Superior temporal gyrus (tissue), 1 donor: ENCODE results near the gene GFOD1.

Experiments
- DNase-seq: peaks from one replicate; pipeline ENCODE4 v3.0.0-alpha.2; 2016; ENCODE audit errors: extremely low spot score

Gene GFOD1

GRCh38 chr6:13485923-13486562, 1.4 kb downstream of the GFOD1 start:
- DNase-seq = peak; percentile 62

- DNase-seq = peak; percentile 50
Observed at GRCh38 chr6:13485303-13485702, 2.1 kb downstream of the GFOD1 start.

GRCh38 chr6:13484827-13485226, 2.6 kb downstream of the GFOD1 start:
- peak; percentile 45 for DNase-seq

- DNase-seq = no peak
Observed at GRCh38 chr6:13484138-13484708, 3.2 kb downstream of the GFOD1 start.

- no peak for DNase-seq
Observed at GRCh38 chr6:13480631-13481501, 6.5 kb downstream of the GFOD1 start.

- no peak for DNase-seq
Observed at GRCh38 chr6:13479971-13480434, 7.4 kb downstream of the GFOD1 start.

GRCh38 chr6:13479206-13479800, 8.1 kb downstream of the GFOD1 start:
- no peak for DNase-seq

- DNase-seq = no peak
Observed at GRCh38 chr6:13478525-13478966, 8.9 kb downstream of the GFOD1 start.

- DNase-seq = no peak
Observed at GRCh38 chr6:13474787-13475186, 12.6 kb downstream of the GFOD1 start.

- DNase-seq = no peak
Observed at GRCh38 chr6:13474360-13474759, 13.0 kb downstream of the GFOD1 start.

GRCh38 chr6:13473768-13474165, 13.6 kb downstream of the GFOD1 start:
- DNase-seq = no peak

GRCh38 chr6:13472976-13473767, 14.2 kb downstream of the GFOD1 start:
- no peak for DNase-seq

GRCh38 chr6:13472099-13472498, 15.3 kb downstream of the GFOD1 start:
- no peak for DNase-seq

GRCh38 chr6:13471184-13471583, 16.2 kb downstream of the GFOD1 start:
- no peak for DNase-seq

GRCh38 chr6:13470238-13471140, 16.9 kb downstream of the GFOD1 start:
- DNase-seq = peak; percentile 82

GRCh38 chr6:13469693-13470092, 17.7 kb downstream of the GFOD1 start:
- DNase-seq = peak; percentile 51

GRCh38 chr6:13468839-13469238, 18.6 kb downstream of the GFOD1 start:
- DNase-seq = no peak

- no peak for DNase-seq
Observed at GRCh38 chr6:13467216-13467600, 20.2 kb downstream of the GFOD1 start.

- DNase-seq = no peak
Observed at GRCh38 chr6:13466304-13467215, 20.8 kb downstream of the GFOD1 start.
